B cell (primary cell): ENCODE results near the gene C16orf86. TPM values are rescaled to one million over a fixed set of nuclear protein-coding genes. Genes with fewer than 3 reads are reported as not detected.

ENCODE experiments used
- ATAC-seq: fragments of 200-7000 bp; cut with Tn5 transposase; one replicate; pipeline ENCODE4 v1.10.0; 2021; ENCODE audit warnings: low read depth, mild to moderate bottlenecking, moderate number of reproducible peaks, moderate library complexity
- CTCF ChIA-PET: fragments of 350-600 bp; sonication (Branson Sonifier 250); formaldehyde crosslinking; loops from one replicate; lab custom pipeline; 2021; ENCODE audit warnings: antibody characterized with exemption, inconsistent platforms; lab: Charles Lee
- POLR2A ChIA-PET: fragments of 350-600 bp; sonication (Branson Sonifier 250); formaldehyde crosslinking; loops from one replicate; lab custom pipeline; 2021; ENCODE audit warnings: antibody characterized with exemption; lab: Charles Lee
- DNase-seq: peaks from one replicate; pipeline ENCODE4 v3.0.0; 2013
- H2AFZ ChIP-seq: 2 replicates; pipeline ENCODE4 v1.6.1; 2012; ENCODE audit warnings: mild to moderate bottlenecking, low read depth, low read length; ENCODE audit not compliant: insufficient read depth, poor library complexity, severe bottlenecking
- H3K27ac ChIP-seq, 2 donors: 1 replicate in 1 of 2; 2 replicates in 1 of 2; pipeline ENCODE4 v1.5.1; 2012 to 2013; ENCODE audit warnings: low read length in 2 of 2, mild to moderate bottlenecking in 2 of 2, moderate library complexity in 1 of 2
- H3K27me3 ChIP-seq, 4 experiments: fragments of 200-600 bp in 1 of 4; sonication (generic) in 1 of 4; replicated peaks in 1 of 4; 1 replicate in 2 of 4; 2 replicates in 2 of 4; pipeline versions ENCODE4 v1.6.1 to v1.7.0; 2013 to 2016; ENCODE audit warnings: low read length in 3 of 4, mild to moderate bottlenecking in 2 of 4, mixed read lengths in 1 of 4, moderate library complexity in 1 of 4; ENCODE audit not compliant: insufficient read depth in 4 of 4, control insufficient read depth in 3 of 4; ENCODE audit errors: control extremely low read depth in 1 of 4
- H3K36me3 ChIP-seq, 2 experiments: replicated peaks in 1 of 2; 1 replicate in 1 of 2; 2 replicates in 1 of 2; pipeline versions ENCODE4 v1.6.1 to v1.7.1; 2013; ENCODE audit warnings: low read length in 1 of 2; ENCODE audit not compliant: insufficient read depth in 2 of 2, control insufficient read depth in 1 of 2; ENCODE audit errors: control extremely low read depth in 1 of 2, extremely low read depth in 1 of 2
- H3K4me1 ChIP-seq, 2 donors: fragments of 200-600 bp in 1 of 2; sonication (generic) in 1 of 2; 1 replicate in 1 of 2; 2 replicates in 1 of 2; pipeline versions ENCODE4 v1.5.1 to v1.6.1; 2013 to 2017; ENCODE audit warnings: low read length in 2 of 2; ENCODE audit not compliant: control insufficient read depth in 2 of 2, insufficient read depth in 2 of 2
- H3K4me2 ChIP-seq: replicated peaks from 2 replicates; pipeline ENCODE3; 2012; ENCODE audit warnings: mild to moderate bottlenecking, low read depth, low read length; ENCODE audit not compliant: poor library complexity, severe bottlenecking
- H3K4me3 ChIP-seq, 5 experiments: fragments of 200-600 bp in 1 of 5; sonication (generic) in 1 of 5; 1 replicate in 3 of 5; 2 replicates in 2 of 5; pipeline versions ENCODE4 v1.5.1 to v1.7.0; 2011 to 2016; ENCODE audit warnings: low read length in 4 of 5, mild to moderate bottlenecking in 4 of 5, low read depth in 2 of 5, control low read depth in 1 of 5, moderate library complexity in 1 of 5; ENCODE audit not compliant: insufficient read depth in 1 of 5; ENCODE audit errors: control extremely low read depth in 1 of 5, extremely low read depth in 1 of 5
- H3K79me2 ChIP-seq: fragments of 200-600 bp; sonication (generic); one replicate; pipeline ENCODE4 v1.6.0; 2016; ENCODE audit warnings: low read length; ENCODE audit not compliant: control insufficient read depth, insufficient read depth
- H3K9ac ChIP-seq: fragments of 200-600 bp; sonication (generic); 2 replicates; pipeline ENCODE4 v1.6.1; 2017; ENCODE audit warnings: mild to moderate bottlenecking, low read length, moderate library complexity
- H3K9me3 ChIP-seq, 3 donors: one replicate each; pipeline versions ENCODE4 v1.6.1 to v1.7.1; 2013; ENCODE audit warnings: low read length in 2 of 3; ENCODE audit not compliant: control insufficient read depth in 2 of 3, insufficient read depth in 1 of 3; ENCODE audit errors: control extremely low read depth in 1 of 3
- H4K20me1 ChIP-seq: 2 replicates; pipeline ENCODE4 v1.6.0; 2012; ENCODE audit warnings: mild to moderate bottlenecking, low read length; ENCODE audit not compliant: insufficient read depth, control insufficient read depth, poor library complexity, severe bottlenecking
- H3K27ac Mint-ChIP-seq: one replicate; pipeline ENCODE4 v1.8.0; 2021; ENCODE audit warnings: mixed read lengths
- H3K27me3 Mint-ChIP-seq: one replicate; pipeline ENCODE4 v1.8.0; 2021; ENCODE audit warnings: mixed read lengths
- H3K4me1 Mint-ChIP-seq: one replicate; pipeline ENCODE4 v1.8.0; 2021; ENCODE audit warnings: mixed read lengths
- H3K4me3 Mint-ChIP-seq: one replicate; pipeline ENCODE4 v1.8.0; 2021; ENCODE audit warnings: mixed read lengths
- H3K9me3 Mint-ChIP-seq: one replicate; pipeline ENCODE4 v1.8.0; 2022; ENCODE audit warnings: mixed read lengths; ENCODE audit not compliant: insufficient read depth
- CTCF ChIP-seq: fragments of 200-600 bp; IDR thresholded peaks from one replicate; pipeline ENCODE4 v1.8.0; 2022; ENCODE audit warnings: antibody characterized with exemption, mild to moderate bottlenecking
- EZH2 ChIP-seq: IDR thresholded peaks from 2 replicates; pipeline ENCODE4 v1.6.1; 2012; ENCODE audit warnings: borderline replicate concordance, low read depth, mild to moderate bottlenecking, moderate library complexity, low read length; ENCODE audit not compliant: insufficient read depth, poor library complexity, severe bottlenecking
- WGBS: methylation state at CpG from one replicate; pipeline ENCODE4 v1.1.5; 2013; ENCODE audit warnings: missing lambda C conversion rate; ENCODE audit not compliant: insufficient coverage; 5-methylcytosine and 5-hydroxymethylcytosine counted together
- intact Hi-C: fragments of 100-400 bp; cut with micrococcal nuclease; formaldehyde crosslinking; loops from one replicate; pipeline ENCODE4 v1.10.0; 2022
- polyA plus RNA-seq: library from polyadenylated mRNA; depleted of rRNA; stranded (reverse); fragments of >200 nt; gene quantifications from 2 replicates; pipeline ENCODE4 v1.2.3, GENCODE V29; 2012
- total RNA-seq, 2 donors: library from RNA; stranded (reverse); fragments of 120-200 nt in 1 of 2; gene quantifications; 1 replicate in 1 of 2; 2 replicates in 1 of 2; pipeline versions ENCODE4 v1.2.3 to v1.2.4, GENCODE V29; 2013 to 2022

The C16orf86 gene
- total and polyA plus RNA-seq, 2 donors (not counting 1 experiment from before 2014, with no cell fraction given): 9.9 to 18.0 TPM

GRCh38 chr16:67673712-67674580 is 7.3 kb downstream of the C16orf86 start:
- Histone ChIP-seq H3K9ac (no peak overlapping the region), H3K27me3 (no peaks in the 10 kb centered on the region), H3K4me3 (no peak overlapping the region), H3K4me1 (peaks cover 14 to 28% of the 10 kb centered on the region in 2 donors), H3K4me2 (no peak overlapping the region), H3K79me2 (no peaks in the 10 kb centered on the region), H3K27ac (no peak overlapping the region), H3K9me3 (no peaks in the 10 kb centered on the region), H3K36me3 (no peaks in the 10 kb centered on the region), H4K20me1 (no peaks in the 10 kb centered on the region), H2AFZ (no peak overlapping the region)
- DNase-seq: peak; percentile 14
- TF ChIP-seq EZH2: no peak
- no peak for TF ChIP-seq CTCF
- no peak overlapping the region for H3K4me3 Mint-ChIP-seq
- peak overlapping the region; percentile 53 for H3K27ac Mint-ChIP-seq
- H3K27me3 Mint-ChIP-seq: no peaks in the 10 kb centered on the region
- ATAC-seq: no peak
- H3K9me3 Mint-ChIP-seq: no peaks in the 10 kb centered on the region
- intact Hi-C loops: loop anchor here (2.0 kb wide), 1 partner anchor 45 kb away; the partner anchor contains the start of gene GFOD2
- WGBS: 42% methylated on average over 16 of the region's 21 CpGs
- peaks cover 31% of the 10 kb centered on the region for H3K4me1 Mint-ChIP-seq
- ChIA-PET CTCF (interaction anchor here (0.8 to 11.7 kb wide), 13 partner anchors 11 to 367 kb away, joined by 3 to 136 read pairs (median 9); partner anchors contain the start of genes GFOD2, NRN1L and NUTF2), POLR2A (interaction anchor here (0.5 to 2.0 kb wide), 2 partner anchors 46 to 694 kb away, joined by 3 to 4 read pairs; partner anchors contain the start of gene GFOD2)
